HepG2 (cell line): ENCODE measurements around the gene ZNF488. TPM values are rescaled to one million over a fixed set of nuclear protein-coding genes. Genes with fewer than 3 reads are reported as not detected.

Experiments
- ATAC-seq: fragments of 200-7000 bp; cut with Tn5 transposase; 3 replicates; pipeline ENCODE4 v1.9.1; 2020; ENCODE audit warnings: mild to moderate bottlenecking, moderate library complexity
- BruUV-seq: library from RNA; stranded (reverse); fragments of 400-500 nt; replicated peaks from 2 replicates; lab custom pipeline; 2021; lab: Mats Ljungman, UMichigan
- CTCF ChIA-PET: fragments of 300-600 bp; formaldehyde crosslinking; extraction: SDS; loops from one replicate; lab custom pipeline; 2021; ENCODE audit warnings: low total read pairs, inconsistent platforms, low intra/inter-chr PET ratio; lab: Yijun Ruan, JAX
- POLR2A ChIA-PET: fragments of 350-600 bp; sonication (Branson Sonifier 250); formaldehyde crosslinking; loops from one replicate; lab custom pipeline; 2020; ENCODE audit warnings: antibody characterized with exemption, inconsistent platforms; lab: Yijun Ruan, JAX
- DNase-seq: peaks from one replicate; pipeline ENCODE4 v3.0.0-alpha.2; 2015; ENCODE audit warnings: low spot score
- FAIRE-seq: peaks from 3 replicates; lab custom pipeline; 2011; peaks lifted over from hg19 to GRCh38; lab: Jason Lieb, UNC
- H2AFZ ChIP-seq: one replicate; pipeline ENCODE4 v1.6.1; 2011; ENCODE audit warnings: low read length, inconsistent platforms
- H3K27ac ChIP-seq: fragments of 300-600 bp; 3 replicates; pipeline ENCODE4 v1.8.0; 2011; ENCODE audit warnings: mixed run types, mild to moderate bottlenecking, mixed read lengths, low read length, inconsistent platforms; ENCODE audit not compliant: insufficient read depth; ENCODE audit errors: extremely low read length
- H3K27me3 ChIP-seq, 2 experiments: fragments of 200-600 bp in 1 of 2; 2 replicates in 1 of 2; 3 replicates in 1 of 2; pipeline versions ENCODE4 v1.6.0 to v1.8.0; 2011; ENCODE audit warnings: low read length in 2 of 2, mild to moderate bottlenecking in 2 of 2, moderate library complexity in 2 of 2, inconsistent platforms in 1 of 2; ENCODE audit not compliant: insufficient read depth in 2 of 2, control insufficient read depth in 1 of 2
- H3K36me3 ChIP-seq, 2 experiments: fragments of 200-600 bp in 1 of 2; replicated peaks in 1 of 2; 2 replicates in 1 of 2; 3 replicates in 1 of 2; pipeline versions ENCODE4 v1.5.1 to v1.8.0; 2011; ENCODE audit warnings: low read length in 2 of 2, inconsistent platforms in 1 of 2; ENCODE audit not compliant: insufficient read depth in 2 of 2, control insufficient read depth in 1 of 2
- H3K4me1 ChIP-seq: 2 replicates; pipeline ENCODE4 v1.5.1; 2012; ENCODE audit warnings: low read length, inconsistent platforms; ENCODE audit not compliant: insufficient read depth
- H3K4me2 ChIP-seq: 2 replicates; pipeline ENCODE4 v1.6.0; 2011; ENCODE audit warnings: low read depth, low read length, inconsistent platforms
- H3K4me3 ChIP-seq, 3 experiments: fragments of 200-600 bp in 1 of 3; sonication (generic), shearing (Covaris generic) in 1 of 3; replicated peaks in 1 of 3; 2 replicates each; pipeline ENCODE4 v1.5.1; 2011 to 2016; ENCODE audit warnings: low read length in 3 of 3, inconsistent platforms in 2 of 3, low read depth in 2 of 3, mild to moderate bottlenecking in 2 of 3, control low read depth in 1 of 3, mixed read lengths in 1 of 3; ENCODE audit not compliant: insufficient read depth in 1 of 3
- H3K79me2 ChIP-seq: one replicate; pipeline ENCODE4 v1.6.1; 2011; ENCODE audit warnings: low read length, inconsistent platforms; ENCODE audit not compliant: insufficient read depth
- H3K9ac ChIP-seq: 2 replicates; pipeline ENCODE4 v1.6.0; 2011; ENCODE audit warnings: mild to moderate bottlenecking, low read depth, low read length, inconsistent platforms; ENCODE audit not compliant: insufficient read depth
- H3K9me3 ChIP-seq: 2 replicates; pipeline ENCODE4 v1.5.1; 2012; ENCODE audit warnings: mild to moderate bottlenecking, low read length
- H4K20me1 ChIP-seq: 2 replicates; pipeline ENCODE4 v1.6.0; 2011; ENCODE audit warnings: inconsistent platforms, mild to moderate bottlenecking, low read length, moderate library complexity; ENCODE audit not compliant: insufficient read depth
- EEA1 ChIP-seq: sonication (generic); formaldehyde crosslinking; IDR thresholded peaks from 2 replicates; pipeline ENCODE4 v1.5.1; 2020; ENCODE audit warnings: mild to moderate bottlenecking, missing genetic modification reagents, borderline replicate concordance
- GRHL1 ChIP-seq: sonication (generic); formaldehyde crosslinking; conservative IDR thresholded peaks from 2 replicates; pipeline ENCODE4 v1.8.0; 2022; ENCODE audit warnings: missing genetic modification reagents
- MLXIP ChIP-seq: sonication (generic); formaldehyde crosslinking; IDR thresholded peaks from 2 replicates; pipeline ENCODE4 v1.9.0; 2021; ENCODE audit warnings: missing genetic modification reagents, borderline replicate concordance
- NR2F2 ChIP-seq: IDR thresholded peaks from 2 replicates; pipeline ENCODE4 v1.6.1; 2012; ENCODE audit warnings: low read depth, inconsistent platforms, borderline replicate concordance
- PHF5A ChIP-seq: IDR thresholded peaks from one replicate; pipeline ENCODE4 v1.6.1; 2018; ENCODE audit warnings: low read depth, missing genetic modification reagents; ENCODE audit not compliant: unreplicated experiment
- RAD51 ChIP-seq: fragments of 450-650 bp; IDR thresholded peaks from 2 replicates; pipeline ENCODE4 v1.6.1; 2016; ENCODE audit warnings: borderline replicate concordance
- RARG ChIP-seq: sonication (generic); formaldehyde crosslinking; IDR thresholded peaks from 2 replicates; pipeline ENCODE4 v1.4.0; 2020; ENCODE audit warnings: low read depth, mild to moderate bottlenecking, missing genetic modification reagents
- SRY ChIP-seq: sonication (generic); formaldehyde crosslinking; IDR thresholded peaks from 2 replicates; pipeline ENCODE4 v1.8.0; 2022; ENCODE audit warnings: mild to moderate bottlenecking, missing genetic modification reagents
- TAF15 ChIP-seq: fragments of 200-400 bp; formaldehyde crosslinking; IDR thresholded peaks from one replicate; pipeline ENCODE4 v1.6.1; 2018; ENCODE audit warnings: mild to moderate bottlenecking, low read depth, low read length; ENCODE audit not compliant: poor library complexity, severe bottlenecking
- TBX3 ChIP-seq: fragments of 450-650 bp; IDR thresholded peaks from 2 replicates; pipeline ENCODE4 v1.6.1; 2017; ENCODE audit warnings: antibody characterized with exemption, mild to moderate bottlenecking, inconsistent platforms, borderline replicate concordance
- ZNF362 ChIP-seq: sonication (generic); formaldehyde crosslinking; IDR thresholded peaks from 2 replicates; pipeline ENCODE4 v1.4.0; 2020; ENCODE audit warnings: missing genetic modification reagents, mild to moderate bottlenecking, borderline replicate concordance
- ZNF777 ChIP-seq: sonication (generic); formaldehyde crosslinking; IDR thresholded peaks from 2 replicates; pipeline ENCODE4 v1.4.0; 2020; ENCODE audit warnings: missing genetic modification reagents
- WGBS: methylation state at CpG from one replicate; pipeline ENCODE4 v1.1.6; 2017; ENCODE audit warnings: low lambda C conversion rate; 5-methylcytosine and 5-hydroxymethylcytosine counted together
- in situ Hi-C: cut with HindIII; loops from 2 replicates; pipeline ENCODE4 v1.10.0; 2017; ENCODE audit warnings: low pct_unique_long_range_greater_than_20kb; ENCODE audit not compliant: extremely low pct_ligation_motif_present
- intact Hi-C: fragments of 100-400 bp; cut with micrococcal nuclease; formaldehyde crosslinking; loops from one replicate; pipeline ENCODE4 v1.10.0; 2022; ENCODE audit not compliant: unreplicated experiment
- polyA plus RNA-seq, 8 experiments: library from polyadenylated mRNA; depleted of rRNA in 3 of 8; stranded (reverse) in 7 of 8; unstranded in 1 of 8; fragments of >200 nt; fragmentation: Illumina TruSeq in 4 of 8; extraction: Trizol in 4 of 8; gene quantifications; 2 replicates each; pipeline versions ENCODE4 v1.2.1 to v1.2.3, GENCODE V29; 2011 to 2016; ENCODE audit warnings: low read depth in 4 of 8, missing spikeins in 1 of 8, mixed read lengths in 1 of 8; ENCODE audit not compliant: insufficient read depth in 1 of 8
- total RNA-seq, 5 experiments: library from RNA; depleted of rRNA; stranded (reverse); fragments of >200 nt; fragmentation: Illumina TruSeq; extraction: Trizol; gene quantifications; 2 replicates each; pipeline ENCODE4 v1.2.3, GENCODE V29; 2016; ENCODE audit warnings: low read depth in 1 of 5
- TF ChIP-seq, protein P1 (sequence below): sonication (generic); formaldehyde crosslinking; IDR thresholded peaks from 2 replicates; pipeline ENCODE4 v1.5.1; 2020; ENCODE audit warnings: mild to moderate bottlenecking, missing genetic modification reagents, borderline replicate concordance
- TF ChIP-seq, protein P2 (sequence below): sonication (generic); formaldehyde crosslinking; conservative IDR thresholded peaks from 2 replicates; pipeline ENCODE4 v1.4.0; 2020; ENCODE audit warnings: missing genetic modification reagents

Gene ZNF488
- total and polyA plus RNA-seq, 2 of the 13 experiments (the other 11 are each of a cell fraction or from before 2014, with no cell fraction given): 0.13 to 0.15 TPM

DNA sequence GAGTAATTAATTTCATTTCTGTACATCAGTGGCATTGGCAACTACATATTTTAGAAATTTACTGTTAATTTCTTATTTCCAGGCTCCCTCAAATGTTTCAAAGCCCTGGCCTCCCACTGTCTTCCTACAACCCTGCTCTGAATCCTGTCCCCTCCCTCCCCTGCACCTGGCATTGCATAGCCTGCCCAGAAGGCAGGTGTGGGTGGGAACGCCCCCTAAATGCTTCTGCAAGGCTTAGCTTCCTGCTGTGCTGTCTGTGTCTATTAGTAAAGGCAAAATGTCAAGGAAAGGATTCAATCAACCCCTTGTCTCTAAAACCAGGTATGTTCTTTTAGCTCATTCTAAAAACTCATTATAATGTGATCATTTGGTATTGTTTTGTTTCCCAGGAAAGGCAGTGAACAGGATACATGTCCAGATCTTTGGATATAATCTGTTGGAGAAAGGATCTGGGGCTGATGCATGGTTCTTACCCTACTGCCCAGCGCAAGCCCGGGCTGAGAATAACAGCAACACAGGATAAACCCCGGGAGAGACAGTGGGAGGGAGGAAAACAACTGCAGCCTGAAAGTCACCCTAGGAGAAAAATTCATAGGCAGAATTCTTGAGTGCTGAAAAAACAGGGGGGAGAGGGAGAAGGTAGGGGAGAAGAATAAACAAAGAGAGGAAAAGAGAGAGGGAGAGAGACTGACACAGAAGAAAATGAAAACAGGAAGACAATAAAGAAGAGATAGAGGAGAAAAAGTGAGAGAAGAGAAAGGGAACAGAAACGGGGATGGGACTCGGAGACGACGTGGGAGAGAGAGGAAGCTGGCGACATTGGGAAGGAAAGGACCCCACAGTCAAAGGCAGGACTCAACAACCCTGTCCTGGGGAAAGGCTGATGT, 589 bp downstream of the ZNF488 start:
- Histone ChIP-seq H4K20me1 (no peaks in the 10 kb centered on the region), H3K9me3 (0 out of 2 replicates have a peak, but pooled peaks cover 4% of the 10 kb centered on the region), H3K36me3 (no peaks in the 10 kb centered on the region), H3K79me2 (no peaks in the 10 kb centered on the region), H2AFZ (no peak overlapping the region), H3K4me1 (peaks cover 32% of the 10 kb centered on the region), H3K4me2 (peak overlapping the region; percentile 82), H3K27me3 (peaks cover 3 to 20% of the 10 kb centered on the region in 2 experiments; a peak in 4 of 5 replicates), H3K4me3 (peak overlapping the region; percentile 58 to 76 (median 66); a peak in 3 of 6 replicates), H3K27ac (no peak overlapping the region), H3K9ac (no peak overlapping the region)
- ChIA-PET POLR2A (no interaction called here), CTCF (no interaction called here)
- intact Hi-C loops: no loop called here
- FAIRE-seq: no peak
- WGBS: 21% methylated on average over 9 of the region's 9 CpGs
- in situ Hi-C loops: loop anchor here (5.0 to 10.0 kb wide), 2 partner anchors 1101 to 1279 kb away; no protein-coding TSS in a partner anchor
- BruUV-seq: no TSS peak
- no peak for ATAC-seq
- no peak for DNase-seq
- TF ChIP-seq GRHL1 (CRISPR knock-in tag): no peak
- TF ChIP-seq ZNF362 (CRISPR knock-in tag): no peak
- TF ChIP-seq PHF5A (CRISPR knock-in tag): no peak
- no peak for TF ChIP-seq MLXIP (CRISPR knock-in tag)
- no peak for TF ChIP-seq NR2F2
- TF ChIP-seq EEA1 (CRISPR knock-in tag): no peak
- TF ChIP-seq TBX3: no peak
- TF ChIP-seq TAF15: no peak
- no peak for TF ChIP-seq RARG (CRISPR knock-in tag)
- TF ChIP-seq, protein P1, sequence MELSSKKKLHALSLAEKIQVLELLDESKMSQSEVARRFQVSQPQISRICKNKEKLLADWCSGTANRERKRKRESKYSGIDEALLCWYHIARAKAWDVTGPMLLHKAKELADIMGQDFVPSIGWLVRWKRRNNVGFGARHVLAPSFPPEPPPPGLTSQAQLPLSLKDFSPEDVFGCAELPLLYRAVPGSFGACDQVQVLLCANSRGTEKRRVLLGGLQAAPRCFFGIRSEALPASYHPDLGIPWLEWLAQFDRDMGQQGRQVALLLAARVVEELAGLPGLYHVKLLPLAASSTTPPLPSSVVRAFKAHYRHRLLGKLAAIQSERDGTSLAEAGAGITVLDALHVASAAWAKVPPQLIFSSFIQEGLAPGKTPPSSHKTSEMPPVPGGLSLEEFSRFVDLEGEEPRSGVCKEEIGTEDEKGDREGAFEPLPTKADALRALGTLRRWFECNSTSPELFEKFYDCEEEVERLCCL (CRISPR knock-in tag): no peak
- TF ChIP-seq RAD51: no peak
- TF ChIP-seq, protein P2, sequence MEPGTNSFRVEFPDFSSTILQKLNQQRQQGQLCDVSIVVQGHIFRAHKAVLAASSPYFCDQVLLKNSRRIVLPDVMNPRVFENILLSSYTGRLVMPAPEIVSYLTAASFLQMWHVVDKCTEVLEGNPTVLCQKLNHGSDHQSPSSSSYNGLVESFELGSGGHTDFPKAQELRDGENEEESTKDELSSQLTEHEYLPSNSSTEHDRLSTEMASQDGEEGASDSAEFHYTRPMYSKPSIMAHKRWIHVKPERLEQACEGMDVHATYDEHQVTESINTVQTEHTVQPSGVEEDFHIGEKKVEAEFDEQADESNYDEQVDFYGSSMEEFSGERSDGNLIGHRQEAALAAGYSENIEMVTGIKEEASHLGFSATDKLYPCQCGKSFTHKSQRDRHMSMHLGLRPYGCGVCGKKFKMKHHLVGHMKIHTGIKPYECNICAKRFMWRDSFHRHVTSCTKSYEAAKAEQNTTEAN (CRISPR knock-in tag): no peak
- TF ChIP-seq ZNF777 (CRISPR knock-in tag): no peak
- no peak for TF ChIP-seq SRY
